WTC11 (cell line): Measurements from ENCODE around the gene TBPL2. TPM values are rescaled to one million over a fixed set of nuclear protein-coding genes. Genes with fewer than 3 reads are reported as not detected.

ENCODE experiments used
- ATAC-seq: fragments of 200-7000 bp; cut with Tn5 transposase; 2 replicates; pipeline ENCODE4 v1.10.0; 2021; ENCODE audit warnings: mild to moderate bottlenecking, moderate library complexity
- CTCF ChIA-PET: fragments of 300-600 bp; sonication (Branson Sonifier 250); formaldehyde crosslinking; loops from one replicate; lab custom pipeline; 2021; ENCODE audit warnings: antibody characterized with exemption; lab: Charles Lee
- POLR2A ChIA-PET: fragments of 350-600 bp; sonication (Branson Sonifier 250); formaldehyde crosslinking; loops from one replicate; lab custom pipeline; 2021; ENCODE audit warnings: antibody characterized with exemption; lab: Charles Lee
- DNase-seq: peaks from one replicate; pipeline ENCODE4 v3.0.0; 2021; ENCODE audit warnings: low spot score
- H3K27ac Mint-ChIP-seq: 2 replicates; pipeline ENCODE4 v1.8.0; 2021; ENCODE audit warnings: mixed read lengths
- H3K27me3 Mint-ChIP-seq: 2 replicates; pipeline ENCODE4 v1.8.0; 2021; ENCODE audit warnings: low read depth, mild to moderate bottlenecking, moderate library complexity, mixed read lengths
- H3K36me3 Mint-ChIP-seq: 2 replicates; pipeline ENCODE4 v1.8.0; 2021; ENCODE audit warnings: mixed read lengths
- H3K4me1 Mint-ChIP-seq: 2 replicates; pipeline ENCODE4 v1.8.0; 2022; ENCODE audit warnings: mixed read lengths
- H3K4me3 Mint-ChIP-seq: 2 replicates; pipeline ENCODE4 v1.8.0; 2021; ENCODE audit warnings: mild to moderate bottlenecking, moderate library complexity, mixed read lengths
- H3K9me3 Mint-ChIP-seq: 2 replicates; pipeline ENCODE4 v1.8.0; 2021; ENCODE audit warnings: mixed read lengths
- ATF1 ChIP-seq: sonication (generic); formaldehyde crosslinking; IDR thresholded peaks from 2 replicates; pipeline ENCODE4 v1.8.1; 2023; ENCODE audit warnings: mild to moderate bottlenecking, moderate library complexity, missing genetic modification reagents
- ATF3 ChIP-seq: sonication (generic); formaldehyde crosslinking; conservative IDR thresholded peaks from 2 replicates; pipeline ENCODE4 v1.8.1; 2022; ENCODE audit warnings: mild to moderate bottlenecking, missing genetic modification reagents
- CREB1 ChIP-seq: sonication (generic); formaldehyde crosslinking; IDR thresholded peaks from 2 replicates; pipeline ENCODE4 v1.8.0; 2023; ENCODE audit warnings: mild to moderate bottlenecking, missing genetic modification reagents
- CREM ChIP-seq: sonication (generic); formaldehyde crosslinking; IDR thresholded peaks from 2 replicates; pipeline ENCODE4 v1.8.1; 2022; ENCODE audit warnings: mild to moderate bottlenecking, missing genetic modification reagents, moderate library complexity
- ELF4 ChIP-seq: sonication (generic); formaldehyde crosslinking; IDR thresholded peaks from 2 replicates; pipeline ENCODE4 v1.8.1; 2022; ENCODE audit warnings: low read depth, mild to moderate bottlenecking, moderate library complexity, missing genetic modification reagents
- ETV6 ChIP-seq: sonication (generic); formaldehyde crosslinking; IDR thresholded peaks from 2 replicates; pipeline ENCODE4 v1.8.1; 2022; ENCODE audit warnings: mild to moderate bottlenecking, missing genetic modification reagents
- FOXJ3 ChIP-seq: sonication (generic); formaldehyde crosslinking; IDR thresholded peaks from 2 replicates; pipeline ENCODE4 v1.9.0; 2021; ENCODE audit warnings: missing genetic modification reagents, mild to moderate bottlenecking, borderline replicate concordance
- FOXK1 ChIP-seq: sonication (generic); formaldehyde crosslinking; IDR thresholded peaks from 2 replicates; pipeline ENCODE4 v1.8.0; 2022; ENCODE audit warnings: mild to moderate bottlenecking, moderate library complexity, missing genetic modification reagents
- FOXP1 ChIP-seq: sonication (generic); formaldehyde crosslinking; IDR thresholded peaks from 2 replicates; pipeline ENCODE4 v1.8.0; 2022; ENCODE audit warnings: missing genetic modification reagents, mild to moderate bottlenecking, moderate library complexity, borderline replicate concordance
- GRHL2 ChIP-seq: fragments of 250-450 bp; sonication (Bioruptor Pico); IDR thresholded peaks from 2 replicates; pipeline ENCODE4 v1.8.0; 2022; ENCODE audit warnings: mild to moderate bottlenecking, moderate library complexity; ENCODE audit not compliant: insufficient replicate concordance, severe bottlenecking
- KAT7 ChIP-seq: sonication (generic); formaldehyde crosslinking; IDR thresholded peaks from 2 replicates; pipeline ENCODE4 v1.8.1; 2023; ENCODE audit warnings: missing genetic modification reagents, mild to moderate bottlenecking, borderline replicate concordance
- MLX ChIP-seq: sonication (generic); formaldehyde crosslinking; IDR thresholded peaks from 2 replicates; pipeline ENCODE4 v1.8.1; 2023; ENCODE audit warnings: mild to moderate bottlenecking, missing genetic modification reagents, moderate library complexity
- MXD4 ChIP-seq: fragments of 250-450 bp; sonication (Bioruptor Pico); IDR thresholded peaks from 2 replicates; pipeline ENCODE4 v1.8.0; 2021; ENCODE audit warnings: mild to moderate bottlenecking, moderate library complexity, borderline replicate concordance
- NFATC4 ChIP-seq: fragments of 250-450 bp; sonication (Bioruptor Pico); IDR thresholded peaks from 2 replicates; pipeline ENCODE4 v1.9.0; 2021; ENCODE audit warnings: mild to moderate bottlenecking
- NFE2L1 ChIP-seq: sonication (generic); formaldehyde crosslinking; IDR thresholded peaks from 2 replicates; pipeline ENCODE4 v1.8.1; 2023; ENCODE audit warnings: missing genetic modification reagents
- NFYB ChIP-seq: sonication (generic); formaldehyde crosslinking; conservative IDR thresholded peaks from 2 replicates; pipeline ENCODE4 v1.8.0; 2022; ENCODE audit warnings: low read depth, missing genetic modification reagents
- NR2C2 ChIP-seq: sonication (generic); formaldehyde crosslinking; IDR thresholded peaks from 2 replicates; pipeline ENCODE4 v1.8.0; 2022; ENCODE audit warnings: mild to moderate bottlenecking, missing genetic modification reagents
- PRRX2 ChIP-seq: fragments of 250-450 bp; sonication (Bioruptor Pico); IDR thresholded peaks from 2 replicates; pipeline ENCODE4 v1.8.0; 2021; ENCODE audit warnings: mild to moderate bottlenecking
- RORB ChIP-seq: fragments of 250-450 bp; sonication (Bioruptor Pico); IDR thresholded peaks from 2 replicates; pipeline ENCODE4 v1.9.0; 2021; ENCODE audit warnings: mild to moderate bottlenecking
- TEAD1 ChIP-seq: sonication (generic); formaldehyde crosslinking; IDR thresholded peaks from 2 replicates; pipeline ENCODE4 v1.8.0; 2022; ENCODE audit warnings: mild to moderate bottlenecking, missing genetic modification reagents
- TP53 ChIP-seq: sonication (generic); formaldehyde crosslinking; IDR thresholded peaks from 2 replicates; pipeline ENCODE4 v1.8.1; 2023; ENCODE audit warnings: mild to moderate bottlenecking, missing genetic modification reagents
- ZNF138 ChIP-seq: sonication (generic); formaldehyde crosslinking; conservative IDR thresholded peaks from 2 replicates; pipeline ENCODE4 v1.8.1; 2022; ENCODE audit warnings: mild to moderate bottlenecking, moderate library complexity, missing genetic modification reagents
- ZNF232 ChIP-seq: sonication (generic); formaldehyde crosslinking; IDR thresholded peaks from 2 replicates; pipeline ENCODE4 v1.8.0; 2022; ENCODE audit warnings: mild to moderate bottlenecking, missing genetic modification reagents
- ZNF416 ChIP-seq: fragments of 250-450 bp; sonication (Bioruptor Pico); IDR thresholded peaks from 2 replicates; pipeline ENCODE4 v1.9.0; 2021; ENCODE audit warnings: mild to moderate bottlenecking, inconsistent platforms
- total RNA-seq: library from RNA; stranded (reverse); gene quantifications from 3 replicates; pipeline ENCODE4 v1.2.3, GENCODE V29; 2021
- TF ChIP-seq, protein P1 (sequence below): fragments of 250-450 bp; sonication (Bioruptor Pico); IDR thresholded peaks from 2 replicates; pipeline ENCODE4 v2.1.2; 2022; ENCODE audit warnings: mild to moderate bottlenecking, moderate library complexity
- TF ChIP-seq, protein P2 (sequence below): sonication (generic); formaldehyde crosslinking; IDR thresholded peaks from 2 replicates; pipeline ENCODE4 v1.8.0; 2023; ENCODE audit warnings: missing genetic modification reagents
- TF ChIP-seq, protein P3 (sequence below): fragments of 250-450 bp; sonication (Bioruptor Pico); IDR thresholded peaks from 2 replicates; pipeline ENCODE4 v1.9.0; 2021; ENCODE audit warnings: mild to moderate bottlenecking
- TF ChIP-seq, protein P4 (sequence below): sonication (generic); formaldehyde crosslinking; IDR thresholded peaks from 2 replicates; pipeline ENCODE4 v1.8.0; 2022; ENCODE audit warnings: mild to moderate bottlenecking, missing genetic modification reagents

The TBPL2 gene
- total RNA-seq, 1 experiment from 2014 or later: not detected

- no peak for TF ChIP-seq ATF3
- no peak for TF ChIP-seq ATF1 (CRISPR knock-in tag)
- TF ChIP-seq NFYB: no peak
- TF ChIP-seq ELF4 (CRISPR knock-in tag): no peak
- no peak for TF ChIP-seq NFATC4 (CRISPR knock-in tag)
- TF ChIP-seq KAT7 (CRISPR knock-in tag): no peak
- TF ChIP-seq NR2C2 (CRISPR knock-in tag): no peak
- TF ChIP-seq, protein P1, sequence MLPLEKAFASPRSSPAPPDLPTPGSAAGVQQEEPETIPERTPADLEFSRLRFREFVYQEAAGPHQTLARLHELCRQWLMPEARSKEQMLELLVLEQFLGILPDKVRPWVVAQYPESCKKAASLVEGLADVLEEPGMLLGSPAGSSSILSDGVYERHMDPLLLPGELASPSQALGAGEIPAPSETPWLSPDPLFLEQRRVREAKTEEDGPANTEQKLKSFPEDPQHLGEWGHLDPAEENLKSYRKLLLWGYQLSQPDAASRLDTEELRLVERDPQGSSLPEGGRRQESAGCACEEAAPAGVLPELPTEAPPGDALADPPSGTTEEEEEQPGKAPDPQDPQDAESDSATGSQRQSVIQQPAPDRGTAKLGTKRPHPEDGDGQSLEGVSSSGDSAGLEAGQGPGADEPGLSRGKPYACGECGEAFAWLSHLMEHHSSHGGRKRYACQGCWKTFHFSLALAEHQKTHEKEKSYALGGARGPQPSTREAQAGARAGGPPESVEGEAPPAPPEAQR (CRISPR knock-in tag): no peak
- TF ChIP-seq NFE2L1: no peak
Measured at GRCh38 chr14:55401751-55402150, 38.7 kb downstream of the TBPL2 start (continued).

- no peak overlapping the region for H3K4me3 Mint-ChIP-seq
- no peaks in the 10 kb centered on the region for H3K4me1 Mint-ChIP-seq
- no peak for TF ChIP-seq ZNF138 (CRISPR knock-in tag)
- TF ChIP-seq CREB1 (CRISPR knock-in tag): no peak
- TF ChIP-seq NR2C2 (CRISPR knock-in tag): no peak
- no peak for TF ChIP-seq MXD4 (CRISPR knock-in tag)
- no peak for TF ChIP-seq PRRX2
- TF ChIP-seq GRHL2 (CRISPR knock-in tag): no peak
- TF ChIP-seq KAT7 (CRISPR knock-in tag): no peak
- TF ChIP-seq FOXP1 (CRISPR knock-in tag): no peak
- TF ChIP-seq TEAD1 (CRISPR knock-in tag): no peak
- TF ChIP-seq, protein P2, sequence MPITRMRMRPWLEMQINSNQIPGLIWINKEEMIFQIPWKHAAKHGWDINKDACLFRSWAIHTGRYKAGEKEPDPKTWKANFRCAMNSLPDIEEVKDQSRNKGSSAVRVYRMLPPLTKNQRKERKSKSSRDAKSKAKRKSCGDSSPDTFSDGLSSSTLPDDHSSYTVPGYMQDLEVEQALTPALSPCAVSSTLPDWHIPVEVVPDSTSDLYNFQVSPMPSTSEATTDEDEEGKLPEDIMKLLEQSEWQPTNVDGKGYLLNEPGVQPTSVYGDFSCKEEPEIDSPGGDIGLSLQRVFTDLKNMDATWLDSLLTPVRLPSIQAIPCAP (CRISPR knock-in tag): no peak
- TF ChIP-seq RORB (CRISPR knock-in tag): no peak
- TF ChIP-seq FOXJ3 (CRISPR knock-in tag): no peak
- TF ChIP-seq ETV6: no peak
- no peak for TF ChIP-seq ELF4 (CRISPR knock-in tag)
- TF ChIP-seq ZNF416 (CRISPR knock-in tag): no peak
- TF ChIP-seq, all 79 proteins: peak for 0
- Mint-ChIP-seq H3K9me3 (peaks cover 8% of the 10 kb centered on the region), H3K36me3 (peaks cover 5% of the 10 kb centered on the region), H3K27ac (no peak overlapping the region), H3K27me3 (no peaks in the 10 kb centered on the region)
- ChIA-PET CTCF (interaction anchor here (1.2 kb wide), 1 partner anchor 17 kb away, joined by 3 read pairs; no protein-coding TSS in a partner anchor), POLR2A (no interaction called here)
- ATAC-seq (no peak), DNase-seq (no peak)
Measured at GRCh38 chr14:55399852-55400251, 40.6 kb downstream of the TBPL2 start.

DNA sequence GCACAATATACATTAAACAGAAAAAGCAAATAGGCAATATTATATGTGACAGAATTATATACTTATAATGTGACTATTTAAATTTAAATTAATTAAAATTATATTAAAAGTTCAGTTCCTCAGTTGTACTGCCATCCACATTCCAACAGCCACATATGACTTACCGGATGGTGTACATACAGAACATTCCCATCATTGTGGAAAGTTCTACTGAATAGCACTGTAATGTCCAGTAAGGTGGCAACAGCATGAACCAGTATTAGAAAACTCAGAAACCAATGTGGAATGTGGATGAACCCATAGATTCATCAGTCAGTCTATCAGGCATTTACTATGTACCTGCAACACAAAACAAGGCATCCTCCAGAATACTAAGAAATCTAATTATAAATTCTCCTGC lies 41.2 kb downstream of the TBPL2 start:
- Mint-ChIP-seq H3K9me3 (peaks cover 8% of the 10 kb centered on the region), H3K36me3 (peaks cover 5% of the 10 kb centered on the region), H3K27me3 (no peaks in the 10 kb centered on the region), H3K4me1 (no peaks in the 10 kb centered on the region), H3K27ac (no peak overlapping the region), H3K4me3 (no peak overlapping the region)
- DNase-seq (no peak), ATAC-seq (no peak)
- POLR2A ChIA-PET: no interaction called here
- CTCF ChIA-PET: no interaction called here
- TF ChIP-seq ZNF232 (CRISPR knock-in tag): no peak
- no peak for TF ChIP-seq PRRX2
- TF ChIP-seq FOXK1 (CRISPR knock-in tag): no peak
- no peak for TF ChIP-seq MLX
- TF ChIP-seq, protein P3, sequence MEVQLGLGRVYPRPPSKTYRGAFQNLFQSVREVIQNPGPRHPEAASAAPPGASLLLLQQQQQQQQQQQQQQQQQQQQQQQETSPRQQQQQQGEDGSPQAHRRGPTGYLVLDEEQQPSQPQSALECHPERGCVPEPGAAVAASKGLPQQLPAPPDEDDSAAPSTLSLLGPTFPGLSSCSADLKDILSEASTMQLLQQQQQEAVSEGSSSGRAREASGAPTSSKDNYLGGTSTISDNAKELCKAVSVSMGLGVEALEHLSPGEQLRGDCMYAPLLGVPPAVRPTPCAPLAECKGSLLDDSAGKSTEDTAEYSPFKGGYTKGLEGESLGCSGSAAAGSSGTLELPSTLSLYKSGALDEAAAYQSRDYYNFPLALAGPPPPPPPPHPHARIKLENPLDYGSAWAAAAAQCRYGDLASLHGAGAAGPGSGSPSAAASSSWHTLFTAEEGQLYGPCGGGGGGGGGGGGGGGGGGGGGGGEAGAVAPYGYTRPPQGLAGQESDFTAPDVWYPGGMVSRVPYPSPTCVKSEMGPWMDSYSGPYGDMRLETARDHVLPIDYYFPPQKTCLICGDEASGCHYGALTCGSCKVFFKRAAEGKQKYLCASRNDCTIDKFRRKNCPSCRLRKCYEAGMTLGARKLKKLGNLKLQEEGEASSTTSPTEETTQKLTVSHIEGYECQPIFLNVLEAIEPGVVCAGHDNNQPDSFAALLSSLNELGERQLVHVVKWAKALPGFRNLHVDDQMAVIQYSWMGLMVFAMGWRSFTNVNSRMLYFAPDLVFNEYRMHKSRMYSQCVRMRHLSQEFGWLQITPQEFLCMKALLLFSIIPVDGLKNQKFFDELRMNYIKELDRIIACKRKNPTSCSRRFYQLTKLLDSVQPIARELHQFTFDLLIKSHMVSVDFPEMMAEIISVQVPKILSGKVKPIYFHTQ: no peak
- TF ChIP-seq, protein P4, sequence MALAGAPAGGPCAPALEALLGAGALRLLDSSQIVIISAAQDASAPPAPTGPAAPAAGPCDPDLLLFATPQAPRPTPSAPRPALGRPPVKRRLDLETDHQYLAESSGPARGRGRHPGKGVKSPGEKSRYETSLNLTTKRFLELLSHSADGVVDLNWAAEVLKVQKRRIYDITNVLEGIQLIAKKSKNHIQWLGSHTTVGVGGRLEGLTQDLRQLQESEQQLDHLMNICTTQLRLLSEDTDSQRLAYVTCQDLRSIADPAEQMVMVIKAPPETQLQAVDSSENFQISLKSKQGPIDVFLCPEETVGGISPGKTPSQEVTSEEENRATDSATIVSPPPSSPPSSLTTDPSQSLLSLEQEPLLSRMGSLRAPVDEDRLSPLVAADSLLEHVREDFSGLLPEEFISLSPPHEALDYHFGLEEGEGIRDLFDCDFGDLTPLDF (CRISPR knock-in tag): no peak
- no peak for TF ChIP-seq CREM (CRISPR knock-in tag)
- no peak for TF ChIP-seq TP53
